NCI-H345 (cell line): ENCODE results near the gene RPS15A.
"Not testable (repeated sequence)": the region's sequence is repeated elsewhere in the genome, so short reads cannot be mapped to it uniquely, and the experiment has no call there.

ENCODE experiments used
- DNase-seq: peaks from one replicate; lab custom pipeline; 2025; lab: John Stamatoyannopoulos, UW

The RPS15A gene

GRCh38 chr16:18742870-18743269, 47.3 kb downstream of the RPS15A start:
- DNase-seq, result not testable (repeated sequence)

GRCh38 chr16:18740027-18740426, 50.1 kb downstream of the RPS15A start:
- not testable (repeated sequence) for DNase-seq

GRCh38 chr16:18738768-18739167, 51.4 kb downstream of the RPS15A start:
- not testable (repeated sequence) for DNase-seq

GRCh38 chr16:18734279-18734678, 55.9 kb downstream of the RPS15A start:
- DNase-seq, result not testable (repeated sequence)
